T-cell (primary cell): ENCODE results near the gene LIPH. TPM values are rescaled to one million over a fixed set of nuclear protein-coding genes. Genes with fewer than 3 reads are reported as not detected.
"Not testable (repeated sequence)": the region's sequence is repeated elsewhere in the genome, so short reads cannot be mapped to it uniquely, and the experiment has no call there.

Experiments
- ATAC-seq, 4 experiments: fragments of 200-7000 bp in 3 of 4; fragments of 150-1000 bp in 1 of 4; cut with Tn5 transposase; replicated peaks in 1 of 4; 1 replicate in 3 of 4; 2 replicates in 1 of 4; pipeline ENCODE4 v1.10.0; 2021; ENCODE audit warnings: moderate library complexity in 3 of 4, mild to moderate bottlenecking in 2 of 4, moderate number of reproducible peaks in 1 of 4
- CTCF ChIA-PET, 2 donors: fragments of 300-600 bp; sonication (Branson Sonifier 250); formaldehyde crosslinking; loops; one replicate each; lab custom pipeline; 2022; ENCODE audit warnings: antibody characterized with exemption in 2 of 2; lab: Charles Lee
- POLR2A ChIA-PET, 2 donors: fragments of 300-600 bp; sonication (Branson Sonifier 250); formaldehyde crosslinking; loops; one replicate each; lab custom pipeline; 2022; ENCODE audit warnings: antibody characterized with exemption in 2 of 2; lab: Charles Lee
- DNase-seq, 35 experiments: peaks; one replicate each; pipeline versions ENCODE4 v3.0.0 to v3.0.0-alpha.2; 2013 to 2023
- H3K27ac ChIP-seq: one replicate; pipeline ENCODE4 v1.5.1; 2013; ENCODE audit warnings: low read length
- H3K27me3 ChIP-seq, 2 experiments: replicated peaks in 1 of 2; 1 replicate in 1 of 2; 2 replicates in 1 of 2; pipeline versions ENCODE4 v1.6.1 to v1.7.0; 2013; ENCODE audit warnings: low read length in 1 of 2, mixed read lengths in 1 of 2; ENCODE audit not compliant: control insufficient read depth in 2 of 2, insufficient read depth in 2 of 2; ENCODE audit errors: extremely low read depth in 1 of 2
- H3K36me3 ChIP-seq, 2 donors: 1 replicate in 1 of 2; 2 replicates in 1 of 2; pipeline versions ENCODE4 v1.6.1 to v1.7.0; 2013; ENCODE audit warnings: low read length in 1 of 2; ENCODE audit not compliant: control insufficient read depth in 2 of 2, insufficient read depth in 1 of 2; ENCODE audit errors: extremely low read depth in 1 of 2
- H3K4me1 ChIP-seq, 2 experiments: 1 replicate in 1 of 2; 2 replicates in 1 of 2; pipeline versions ENCODE4 v1.6.1 to v1.7.0; 2013; ENCODE audit warnings: low read length in 2 of 2, mixed read lengths in 1 of 2; ENCODE audit not compliant: insufficient read depth in 2 of 2, control insufficient read depth in 1 of 2; ENCODE audit errors: extremely low read depth in 1 of 2
- H3K4me3 ChIP-seq, 2 donors: 1 replicate in 1 of 2; 2 replicates in 1 of 2; pipeline versions ENCODE4 v1.5.1 to v1.7.0; 2013; ENCODE audit warnings: mild to moderate bottlenecking in 2 of 2, low read length in 1 of 2, moderate library complexity in 1 of 2; ENCODE audit not compliant: control insufficient read depth in 1 of 2; ENCODE audit errors: extremely low read depth in 1 of 2
- H3K9me3 ChIP-seq: 2 replicates; pipeline ENCODE4 v1.7.0; 2013
- H3K27ac Mint-ChIP-seq, 2 donors: one replicate each; pipeline ENCODE4 v1.8.0; 2020 to 2021; ENCODE audit warnings: mild to moderate bottlenecking in 2 of 2, mixed read lengths in 2 of 2
- H3K27me3 Mint-ChIP-seq, 2 donors: one replicate each; pipeline ENCODE4 v1.8.0; 2021 to 2022; ENCODE audit warnings: mixed read lengths in 2 of 2
- H3K36me3 Mint-ChIP-seq: one replicate; pipeline ENCODE4 v1.8.0; 2021; ENCODE audit warnings: mixed read lengths
- H3K4me1 Mint-ChIP-seq, 3 donors: one replicate each; pipeline ENCODE4 v1.8.0; 2020 to 2022; ENCODE audit warnings: mixed read lengths in 3 of 3, mild to moderate bottlenecking in 1 of 3
- H3K4me3 Mint-ChIP-seq, 3 donors: one replicate each; pipeline ENCODE4 v1.8.0; 2020 to 2022; ENCODE audit warnings: mild to moderate bottlenecking in 3 of 3, mixed read lengths in 3 of 3, moderate library complexity in 3 of 3
- H3K9me3 Mint-ChIP-seq, 3 donors: one replicate each; pipeline ENCODE4 v1.8.0; 2020 to 2022; ENCODE audit warnings: mixed read lengths in 3 of 3
- WGBS: methylation state at CpG from one replicate; pipeline ENCODE4 v1.1.5; 2013; ENCODE audit warnings: missing lambda C conversion rate; ENCODE audit not compliant: insufficient coverage; 5-methylcytosine and 5-hydroxymethylcytosine counted together
- total RNA-seq, 35 experiments: library from RNA in 6 of 35; stranded (reverse) in 6 of 35; fragments of 120-200 nt in 1 of 35; gene quantifications; one replicate each; pipeline versions ENCODE4 v1.2.1 to v1.2.4 and lab custom pipeline; 2013 to 2026

Gene LIPH
- total RNA-seq, 5 donors from 2014 or later (not counting 1 experiment from before 2014, with no cell fraction given) = 0.63 TPM; not detected in 4

- no peak for DNase-seq
- CTCF ChIA-PET = no interaction called here
- Mint-ChIP-seq H3K4me1 (peaks cover 0 to under 1% (median under 1%) of the 10 kb centered on the region in 3 donors), H3K9me3 (no peaks in the 10 kb centered on the region), H3K27ac (no peak overlapping the region), H3K4me3 (no peak overlapping the region), H3K27me3 (no peaks in the 10 kb centered on the region), H3K36me3 (peaks cover 57% of the 10 kb centered on the region)
- Histone ChIP-seq H3K4me3 (no peak overlapping the region), H3K27me3 (no peaks in the 10 kb centered on the region), H3K9me3 (no peaks in the 10 kb centered on the region), H3K4me1 (no peaks in the 10 kb centered on the region), H3K27ac (no peak overlapping the region), H3K36me3 (peaks cover 5 to 7% of the 10 kb centered on the region in 2 donors)
- ATAC-seq = no peak
- POLR2A ChIA-PET = interaction anchor here in 1 of 2 donors (0.5 to 1.1 kb wide), 2 partner anchors 9 to 1527 kb away, joined by 4 to 5 read pairs; no protein-coding TSS in a partner anchor
- WGBS = 100% methylated on average over 1 of the region's 3 CpGs
Measured at GRCh38 chr3:185477316-185477715, 75.1 kb downstream of the LIPH start.

DNA sequence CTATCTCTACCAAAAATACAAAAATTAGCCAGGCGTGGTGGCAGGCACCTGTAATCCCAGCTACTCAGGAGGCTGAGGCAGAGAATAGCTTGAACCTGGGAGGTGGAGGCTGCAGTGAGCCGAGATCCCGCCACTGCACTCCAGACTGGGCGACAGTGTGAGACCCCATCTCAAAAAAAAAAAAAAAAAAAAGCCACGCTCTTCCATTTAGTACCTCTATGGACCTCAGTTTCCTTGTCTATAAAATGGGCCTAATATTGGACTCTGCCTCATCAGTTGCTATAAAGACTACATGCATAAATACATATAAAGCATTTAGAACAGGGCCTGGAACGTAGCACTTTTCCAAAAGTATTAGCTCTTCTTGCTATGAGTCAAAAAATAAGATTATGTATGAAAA, 77.5 kb downstream of the LIPH start:
- POLR2A ChIA-PET, H3K27me3 Mint-ChIP-seq, H3K27ac Mint-ChIP-seq: not testable (repeated sequence)

DNA sequence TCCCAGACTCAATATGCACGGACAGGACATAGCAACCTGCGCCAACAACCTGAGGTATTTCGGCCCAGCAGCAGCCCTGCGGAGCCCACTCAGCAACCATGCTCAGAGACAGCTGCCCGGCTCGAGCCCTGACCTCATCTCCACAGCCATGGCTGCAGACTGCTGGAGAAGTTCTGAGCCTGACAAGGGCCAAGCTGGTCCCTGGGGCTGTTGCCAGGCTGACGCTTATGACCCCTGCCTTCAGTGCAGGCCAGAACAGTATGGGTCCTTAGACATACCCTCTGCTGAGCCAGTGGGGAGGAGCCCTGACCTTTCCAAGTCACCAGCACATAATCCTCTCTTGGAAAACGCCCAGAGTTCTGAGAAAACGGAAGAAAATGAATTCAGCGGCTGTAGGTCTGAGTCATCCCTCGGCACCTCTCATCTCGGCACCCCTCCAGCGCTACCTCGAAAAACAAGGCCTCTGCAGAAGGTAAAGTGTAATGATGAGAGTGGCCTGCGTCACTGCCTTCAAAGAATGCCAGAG, 79.0 kb downstream of the LIPH start:
- Histone ChIP-seq H3K9me3 (no peaks in the 10 kb centered on the region), H3K27me3 (no peaks in the 10 kb centered on the region), H3K36me3 (peaks cover 2 to 6% of the 10 kb centered on the region in 2 donors), H3K4me3 (no peak overlapping the region), H3K27ac (no peak overlapping the region), H3K4me1 (no peaks in the 10 kb centered on the region)
- H3K36me3 Mint-ChIP-seq = peaks cover 32% of the 10 kb centered on the region
- no peaks in the 10 kb centered on the region for H3K4me1 Mint-ChIP-seq
- CTCF ChIA-PET = no interaction called here
- WGBS = 96% methylated on average over 13 of the region's 15 CpGs
- H3K27me3 Mint-ChIP-seq = no peaks in the 10 kb centered on the region
- POLR2A ChIA-PET = no interaction called here
- no peak overlapping the region for H3K27ac Mint-ChIP-seq
- no peak overlapping the region for H3K4me3 Mint-ChIP-seq
- H3K9me3 Mint-ChIP-seq = no peaks in the 10 kb centered on the region
- ATAC-seq = no peak
- no peak for DNase-seq

More for the DNA sequence above, 77.5 kb downstream of the LIPH start:
- H3K36me3 Mint-ChIP-seq = peaks cover 39% of the 10 kb centered on the region
- H3K4me1 Mint-ChIP-seq, H3K4me1 ChIP-seq, H3K27ac ChIP-seq, DNase-seq, H3K9me3 Mint-ChIP-seq, H3K9me3 ChIP-seq, H3K4me3 Mint-ChIP-seq, ATAC-seq, H3K36me3 ChIP-seq, H3K27me3 ChIP-seq, H3K4me3 ChIP-seq, CTCF ChIA-PET: not testable (repeated sequence)
- no CpG with 5 or more reads among the region's 6 CpGs for WGBS

DNA sequence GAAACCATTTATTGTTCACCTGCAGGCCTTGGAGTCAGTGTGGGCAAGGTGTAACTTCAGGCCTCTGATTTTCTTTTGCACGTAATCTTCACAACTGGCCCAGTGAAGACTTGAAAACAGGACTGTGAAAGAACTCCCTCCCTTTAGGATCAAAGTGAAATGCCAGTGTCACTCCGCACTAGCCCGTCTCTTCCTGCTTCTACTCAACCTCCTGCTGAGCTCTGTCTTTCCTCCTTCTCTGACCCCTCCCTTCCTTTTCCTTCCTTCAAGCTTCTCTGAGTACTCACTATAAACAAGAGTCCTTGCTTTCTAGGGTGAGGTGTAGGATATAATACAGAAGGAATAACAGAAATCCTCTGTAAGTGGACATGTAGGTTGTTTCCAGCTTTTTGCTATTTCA, 82.1 kb downstream of the LIPH start:
- no peaks in the 10 kb centered on the region for H3K4me1 Mint-ChIP-seq

GRCh38 chr3:185469542-185469941, 82.8 kb downstream of the LIPH start:
- 100% methylated on average over 2 of the region's 3 CpGs for WGBS
- POLR2A ChIA-PET = no interaction called here

More for the DNA sequence above, 82.1 kb downstream of the LIPH start:
- H3K27ac ChIP-seq = no peak overlapping the region
- POLR2A ChIA-PET = no interaction called here
- WGBS = 89% methylated on average over 1 of the region's 3 CpGs
- no peak overlapping the region for H3K4me3 ChIP-seq
- H3K27me3 ChIP-seq = no peaks in the 10 kb centered on the region
- peaks cover 2 to 3% of the 10 kb centered on the region in 2 donors for H3K36me3 ChIP-seq
- H3K27me3 Mint-ChIP-seq = no peaks in the 10 kb centered on the region
- H3K9me3 ChIP-seq = no peaks in the 10 kb centered on the region
- H3K27ac Mint-ChIP-seq = no peak overlapping the region
- no peaks in the 10 kb centered on the region for H3K4me1 ChIP-seq
- no peaks in the 10 kb centered on the region for H3K9me3 Mint-ChIP-seq
- peaks cover 30% of the 10 kb centered on the region for H3K36me3 Mint-ChIP-seq
- CTCF ChIA-PET = no interaction called here
- no peak overlapping the region for H3K4me3 Mint-ChIP-seq
- no peak for DNase-seq
- no peak for ATAC-seq

DNA sequence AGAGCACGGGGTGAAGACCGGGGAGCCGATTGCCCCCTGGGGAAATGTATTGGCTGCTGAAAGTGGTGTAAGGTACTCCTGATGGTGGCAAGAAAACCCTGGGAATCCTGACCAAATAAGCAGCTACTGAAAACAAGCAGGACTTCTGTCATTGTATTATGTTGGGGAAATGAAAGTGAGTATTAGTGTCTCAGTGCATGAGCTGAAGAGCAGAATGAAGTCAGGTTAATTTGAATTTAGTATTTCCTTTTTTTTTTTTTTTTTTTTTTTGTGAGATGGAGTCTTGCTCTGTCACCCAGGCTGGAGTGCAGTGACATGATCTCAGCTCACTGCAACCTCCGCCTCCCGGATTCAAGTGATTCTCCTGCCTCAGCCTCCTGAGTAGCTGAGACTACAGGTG, 86.3 kb downstream of the LIPH start:
- H3K27ac ChIP-seq, H3K9me3 ChIP-seq, H3K27me3 ChIP-seq, DNase-seq, H3K4me3 ChIP-seq, H3K27ac Mint-ChIP-seq, H3K4me1 Mint-ChIP-seq, POLR2A ChIA-PET, H3K36me3 ChIP-seq, ATAC-seq, H3K9me3 Mint-ChIP-seq, H3K4me1 ChIP-seq, H3K27me3 Mint-ChIP-seq, H3K4me3 Mint-ChIP-seq: not testable (repeated sequence)
- 94% methylated on average over 5 of the region's 5 CpGs for WGBS
- peaks cover 15% of the 10 kb centered on the region for H3K36me3 Mint-ChIP-seq
- CTCF ChIA-PET = interaction anchor here in 1 of 2 donors (0.5 kb wide), 1 partner anchor 1074 kb away, joined by 4 read pairs; no protein-coding TSS in a partner anchor

More at GRCh38 chr3:185469542-185469941, 82.8 kb downstream of the LIPH start:
- Histone ChIP-seq H3K9me3 (no peaks in the 10 kb centered on the region), H3K4me1 (no peaks in the 10 kb centered on the region), H3K27ac (no peak overlapping the region), H3K27me3 (no peaks in the 10 kb centered on the region), H3K4me3 (no peak overlapping the region), H3K36me3 (peaks cover 2 to 3% of the 10 kb centered on the region in 2 donors)
- no peaks in the 10 kb centered on the region for H3K9me3 Mint-ChIP-seq
- DNase-seq (no peak), ATAC-seq (no peak)
- no peak overlapping the region for H3K27ac Mint-ChIP-seq
- H3K36me3 Mint-ChIP-seq = peaks cover 27% of the 10 kb centered on the region
- no peak overlapping the region for H3K4me3 Mint-ChIP-seq
- H3K4me1 Mint-ChIP-seq = no peaks in the 10 kb centered on the region
- H3K27me3 Mint-ChIP-seq = no peaks in the 10 kb centered on the region
- CTCF ChIA-PET = interaction anchor here in 1 of 2 donors (0.6 kb wide), 1 partner anchor 18 kb away, joined by 3 read pairs; no protein-coding TSS in a partner anchor
